Upper lobe of left lung (tissue), 4 donors: ENCODE measurements around the gene DYSF.

Experiments
- EP300 ChIP-seq, 4 donors: sonication (generic); formaldehyde crosslinking; IDR thresholded peaks; one replicate each; pipeline ENCODE4 v1.5.1; 2017; ENCODE audit warnings: antibody characterized with exemption in 4 of 4, control low read depth in 2 of 4
- POLR2A ChIP-seq, 4 donors: fragments of 450-650 bp; IDR thresholded peaks; one replicate each; pipeline ENCODE4 v1.5.1; 2016 to 2017; ENCODE audit warnings: antibody characterized with exemption in 4 of 4, mild to moderate bottlenecking in 2 of 4
- POLR2AphosphoS5 ChIP-seq, 2 donors: sonication (generic); formaldehyde crosslinking; IDR thresholded peaks; one replicate each; pipeline ENCODE4 v1.5.1; 2017; ENCODE audit warnings: antibody characterized with exemption in 2 of 2
- TF ChIP-seq, protein P1 (sequence below), 6 experiments: fragments of 450-650 bp in 4 of 6; fragments of 200-600 bp in 2 of 6; sonication (generic) in 2 of 6; IDR thresholded peaks; one replicate each; pipeline ENCODE4 v1.5.1; 2016 to 2019; ENCODE audit warnings: antibody characterized with exemption in 6 of 6

- TF ChIP-seq, protein P1, sequence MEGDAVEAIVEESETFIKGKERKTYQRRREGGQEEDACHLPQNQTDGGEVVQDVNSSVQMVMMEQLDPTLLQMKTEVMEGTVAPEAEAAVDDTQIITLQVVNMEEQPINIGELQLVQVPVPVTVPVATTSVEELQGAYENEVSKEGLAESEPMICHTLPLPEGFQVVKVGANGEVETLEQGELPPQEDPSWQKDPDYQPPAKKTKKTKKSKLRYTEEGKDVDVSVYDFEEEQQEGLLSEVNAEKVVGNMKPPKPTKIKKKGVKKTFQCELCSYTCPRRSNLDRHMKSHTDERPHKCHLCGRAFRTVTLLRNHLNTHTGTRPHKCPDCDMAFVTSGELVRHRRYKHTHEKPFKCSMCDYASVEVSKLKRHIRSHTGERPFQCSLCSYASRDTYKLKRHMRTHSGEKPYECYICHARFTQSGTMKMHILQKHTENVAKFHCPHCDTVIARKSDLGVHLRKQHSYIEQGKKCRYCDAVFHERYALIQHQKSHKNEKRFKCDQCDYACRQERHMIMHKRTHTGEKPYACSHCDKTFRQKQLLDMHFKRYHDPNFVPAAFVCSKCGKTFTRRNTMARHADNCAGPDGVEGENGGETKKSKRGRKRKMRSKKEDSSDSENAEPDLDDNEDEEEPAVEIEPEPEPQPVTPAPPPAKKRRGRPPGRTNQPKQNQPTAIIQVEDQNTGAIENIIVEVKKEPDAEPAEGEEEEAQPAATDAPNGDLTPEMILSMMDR (IDR thresholded peaks at IDR 0.05), result no peak
- TF ChIP-seq POLR2A (IDR thresholded peaks at IDR 0.05), result no peak
- no peak for TF ChIP-seq EP300 (IDR thresholded peaks at IDR 0.05)
- TF ChIP-seq POLR2AphosphoS5 (IDR thresholded peaks at IDR 0.05), result no peak
Observed at GRCh38 chr2:71511776-71512175, 58.4 kb downstream of the DYSF start.
